ENCODE results near the gene GRK4. TPM values are rescaled to one million over a fixed set of nuclear protein-coding genes. Genes with fewer than 3 reads are reported as not detected.

The GRK4 gene
- total and polyA plus RNA-seq, 2 of the 8 experiments (the other 6 are each of a cell fraction or from before 2014, with no cell fraction given) = 0.77 to 1.8 TPM

DNA sequence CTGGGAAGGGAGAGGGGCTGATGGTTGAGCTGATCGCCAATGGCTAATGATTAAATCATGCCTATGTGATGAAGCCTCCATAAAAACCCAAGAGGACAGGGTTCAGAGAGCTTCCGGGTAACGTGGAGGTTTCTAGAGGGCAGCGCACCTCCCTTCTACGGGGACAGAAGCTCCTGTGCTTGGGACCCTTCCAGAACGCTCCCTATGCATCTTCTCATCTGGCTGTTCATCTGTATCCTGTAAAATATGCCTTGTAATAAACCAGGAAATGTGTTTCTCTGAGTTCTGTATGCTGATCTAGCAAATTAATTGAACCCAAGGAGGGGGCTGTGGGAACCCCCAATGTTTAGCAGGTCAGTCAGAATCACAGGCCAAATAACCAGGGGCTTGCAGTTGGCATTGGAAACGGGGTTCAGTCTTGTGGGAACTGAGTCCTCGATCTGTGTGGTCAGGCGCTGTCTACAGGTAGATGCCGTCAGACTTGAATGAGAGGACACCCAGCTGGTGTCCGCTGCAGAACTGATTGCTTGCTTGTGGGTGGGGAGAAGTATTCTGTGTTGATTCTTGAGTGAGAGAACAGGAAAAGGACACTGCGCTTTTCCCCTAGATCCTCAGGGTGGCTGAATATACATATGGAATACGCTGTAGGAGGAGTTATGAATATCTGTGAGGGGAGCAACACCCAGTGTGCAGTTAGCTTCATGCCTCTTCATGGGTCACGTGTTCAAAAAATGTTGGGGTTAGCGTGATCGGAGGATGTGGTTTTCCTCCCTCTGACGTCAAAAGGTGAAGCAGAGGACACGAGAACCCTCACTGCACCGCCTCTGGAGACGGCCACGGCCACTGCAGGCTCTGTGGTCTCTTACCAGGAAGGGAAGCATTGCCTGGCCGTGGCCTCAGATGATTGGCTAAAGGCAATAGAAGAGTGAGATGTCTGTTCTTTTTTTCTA lies 81.8 kb downstream of the GRK4 start:
- Histone ChIP-seq H2BK120ac (replicated peaks; ENCODE audit: low read depth, low read length) (no peak overlapping the region), H3K9me3 (ENCODE audit: insufficient read depth in 2 of 2, low read depth in 1 of 2, low read length in 1 of 2) (no peaks in the 10 kb centered on the region), H3K4me3 (ENCODE audit: extremely low read depth in 1 of 4, insufficient read depth in 2 of 4, low read depth in 3 of 4, low read length in 4 of 4) (no peak overlapping the region), H2AK5ac (ENCODE audit: low read depth, low read length) (no peak overlapping the region), H3K56ac (replicated peaks; ENCODE audit: insufficient read length, low read depth, low read length) (no peak overlapping the region), H3K23me2 (ENCODE audit: low read depth, low read length) (no peaks in the 10 kb centered on the region), H4K8ac (ENCODE audit: extremely low read depth, insufficient read depth, low read length) (no peak overlapping the region), H3K18ac (ENCODE audit: extremely low read depth, low read length) (no peak overlapping the region), H3K4ac (replicated peaks; ENCODE audit: insufficient read length, low read depth, low read length) (no peak overlapping the region), H3K36me3 (ENCODE audit: control insufficient read depth in 2 of 4, insufficient read depth in 4 of 4, low read length in 3 of 4) (no peaks in the 10 kb centered on the region), H3K14ac (ENCODE audit: insufficient read length) (no peak overlapping the region), H4K91ac (replicated peaks; ENCODE audit: insufficient read length, low read length) (no peak overlapping the region), H3K79me2 (ENCODE audit: control insufficient read depth in 1 of 2, insufficient read depth in 2 of 2, low read length in 2 of 2) (no peaks in the 10 kb centered on the region), H3K4me2 (ENCODE audit: insufficient read depth in 1 of 2, low read depth in 2 of 2, low read length in 2 of 2) (no peak overlapping the region), H3K9ac (replicated peaks in 1 of 4; ENCODE audit: extremely low read depth in 1 of 4, low read depth in 3 of 4, low read length in 3 of 4) (no peak overlapping the region), H2BK12ac (ENCODE audit: low read depth, low read length) (no peak overlapping the region), H3K79me1 (ENCODE audit: low read depth, low read length) (no peaks in the 10 kb centered on the region), H2BK20ac (ENCODE audit: low read length) (no peak overlapping the region), H2BK5ac (ENCODE audit: low read depth, low read length) (no peak overlapping the region), H3K27me3 (replicated peaks in 1 of 4; ENCODE audit: control insufficient read depth in 3 of 4, extremely low read depth in 1 of 4, insufficient read depth in 3 of 4, low read length in 3 of 4) (peaks cover 0 to 7% (median 2%) of the 10 kb centered on the region in 4 experiments; a peak in 2 of 7 replicates), H3K23ac (ENCODE audit: insufficient read length) (no peak overlapping the region), H3K4me1 (replicated peaks in 1 of 4; ENCODE audit: control insufficient read depth in 3 of 4, insufficient read depth in 4 of 4, low read length in 3 of 4) (peaks cover 0 to 5% (median 0%) of the 10 kb centered on the region in 4 experiments; a peak in 4 of 7 replicates), H4K5ac (ENCODE audit: insufficient read length, low read depth, low read length) (no peak overlapping the region), H2AFZ (ENCODE audit: low read length) (no peak overlapping the region), H4K20me1 (replicated peaks in 1 of 2; ENCODE audit: control insufficient read depth in 1 of 2, insufficient read depth in 2 of 2, low read length in 2 of 2) (no peaks in the 10 kb centered on the region), H3K27ac (ENCODE audit: low read depth, low read length) (no peak overlapping the region), H2BK15ac (ENCODE audit: low read length) (no peak overlapping the region)
- FAIRE-seq (no peak), DNase-seq (ENCODE audit: low read depth in 1 of 2, low spot score in 2 of 2) (no peak)
- POLR2A ChIA-PET (ENCODE audit: partially characterized antibody) = no interaction called here
- WGBS, 2 experiments (ENCODE audit: extremely low coverage in 1 of 2, insufficient coverage in 1 of 2, insufficient read length in 1 of 2, insufficient replicate concordance in 2 of 2, low coverage in 1 of 2, low lambda C conversion rate in 2 of 2, missing lambda C conversion rate in 1 of 2) = 90% methylated on average over 22 of the region's 22 CpGs; no CpG with 5 or more reads in 1 of the 2 experiments
- CTCF ChIA-PET (ENCODE audit: partially characterized antibody) = interaction anchor here (0.6 to 2.1 kb wide), 7 partner anchors 8 to 35 kb away, joined by 3 to 6 read pairs (median 4); no protein-coding TSS in a partner anchor
- TF ChIP-seq SIRT6 (IDR thresholded peaks at IDR 0.05; ENCODE audit: low read length) = no peak
- TF ChIP-seq RBBP5 (IDR thresholded peaks at IDR 0.05; ENCODE audit: borderline replicate concordance, low read depth, low read length) = no peak
- TF ChIP-seq BRCA1 (IDR thresholded peaks at IDR 0.05; ENCODE audit: low read depth, low read length) = no peak
- TF ChIP-seq SP2 (IDR thresholded peaks at IDR 0.05; ENCODE audit: low read length) = no peak
- TF ChIP-seq YY1 (IDR thresholded peaks at IDR 0.05; ENCODE audit: low read depth, low read length) = no peak
- TF ChIP-seq, protein P1, sequence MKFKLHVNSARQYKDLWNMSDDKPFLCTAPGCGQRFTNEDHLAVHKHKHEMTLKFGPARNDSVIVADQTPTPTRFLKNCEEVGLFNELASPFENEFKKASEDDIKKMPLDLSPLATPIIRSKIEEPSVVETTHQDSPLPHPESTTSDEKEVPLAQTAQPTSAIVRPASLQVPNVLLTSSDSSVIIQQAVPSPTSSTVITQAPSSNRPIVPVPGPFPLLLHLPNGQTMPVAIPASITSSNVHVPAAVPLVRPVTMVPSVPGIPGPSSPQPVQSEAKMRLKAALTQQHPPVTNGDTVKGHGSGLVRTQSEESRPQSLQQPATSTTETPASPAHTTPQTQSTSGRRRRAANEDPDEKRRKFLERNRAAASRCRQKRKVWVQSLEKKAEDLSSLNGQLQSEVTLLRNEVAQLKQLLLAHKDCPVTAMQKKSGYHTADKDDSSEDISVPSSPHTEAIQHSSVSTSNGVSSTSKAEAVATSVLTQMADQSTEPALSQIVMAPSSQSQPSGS (IDR thresholded peaks at IDR 0.05; ENCODE audit: low read length) = no peak
- no peak for TF ChIP-seq FOSL1 (IDR thresholded peaks at IDR 0.05; ENCODE audit: insufficient read depth, low read depth, low read length)
- TF ChIP-seq KDM4A (IDR thresholded peaks at IDR 0.05; ENCODE audit: low read depth, low read length, severe bottlenecking) = no peak
- TF ChIP-seq SRF (IDR thresholded peaks at IDR 0.05; ENCODE audit: low read depth, low read length) = no peak
- TF ChIP-seq RNF2 (IDR thresholded peaks at IDR 0.05; ENCODE audit: borderline replicate concordance, low read depth, low read length, missing control alignments, poor library complexity, severe bottlenecking) = no peak
